SJSA1 (cell line): Measurements from ENCODE around the gene VDR. TPM values are rescaled to one million over a fixed set of nuclear protein-coding genes. Genes with fewer than 3 reads are reported as not detected.

Experiments
- DNase-seq, 2 experiments: peaks; one replicate each; pipeline ENCODE4 v3.0.0-alpha.2; 2015 to 2020; ENCODE audit warnings: low spot score in 2 of 2, low read depth in 1 of 2
- H3K27ac ChIP-seq: fragments of 250-450 bp; sonication (Bioruptor Pico); 2 replicates; pipeline ENCODE4 v1.5.1; 2020; ENCODE audit warnings: mild to moderate bottlenecking, moderate library complexity
- H3K27me3 ChIP-seq: fragments of 250-450 bp; sonication (Bioruptor Pico); replicated peaks from 2 replicates; pipeline ENCODE4 v1.5.1; 2020; ENCODE audit warnings: mild to moderate bottlenecking, moderate library complexity
- H3K36me3 ChIP-seq: fragments of 250-450 bp; sonication (Bioruptor Pico); 2 replicates; pipeline ENCODE4 v1.5.1; 2020; ENCODE audit warnings: mild to moderate bottlenecking
- H3K4me1 ChIP-seq: fragments of 250-450 bp; sonication (Bioruptor Pico); replicated peaks from 2 replicates; pipeline ENCODE4 v1.6.1; 2021; ENCODE audit warnings: mild to moderate bottlenecking
- H3K4me3 ChIP-seq: fragments of 250-450 bp; sonication (Bioruptor Pico); 2 replicates; pipeline ENCODE4 v1.5.1; 2020; ENCODE audit warnings: mild to moderate bottlenecking
- H3K9me3 ChIP-seq: fragments of 250-450 bp; sonication (Bioruptor Pico); replicated peaks from 2 replicates; pipeline ENCODE4 v1.5.1; 2020; ENCODE audit warnings: mild to moderate bottlenecking
- total RNA-seq: library from RNA; depleted of rRNA; stranded (reverse); fragments of >200 nt; shearing (Covaris generic); gene quantifications from 2 replicates; pipeline ENCODE4 v1.2.3, GENCODE V29; 2014

VDR gene
- total RNA-seq, 1 experiment from 2014 or later, result 1.4 TPM

DNA sequence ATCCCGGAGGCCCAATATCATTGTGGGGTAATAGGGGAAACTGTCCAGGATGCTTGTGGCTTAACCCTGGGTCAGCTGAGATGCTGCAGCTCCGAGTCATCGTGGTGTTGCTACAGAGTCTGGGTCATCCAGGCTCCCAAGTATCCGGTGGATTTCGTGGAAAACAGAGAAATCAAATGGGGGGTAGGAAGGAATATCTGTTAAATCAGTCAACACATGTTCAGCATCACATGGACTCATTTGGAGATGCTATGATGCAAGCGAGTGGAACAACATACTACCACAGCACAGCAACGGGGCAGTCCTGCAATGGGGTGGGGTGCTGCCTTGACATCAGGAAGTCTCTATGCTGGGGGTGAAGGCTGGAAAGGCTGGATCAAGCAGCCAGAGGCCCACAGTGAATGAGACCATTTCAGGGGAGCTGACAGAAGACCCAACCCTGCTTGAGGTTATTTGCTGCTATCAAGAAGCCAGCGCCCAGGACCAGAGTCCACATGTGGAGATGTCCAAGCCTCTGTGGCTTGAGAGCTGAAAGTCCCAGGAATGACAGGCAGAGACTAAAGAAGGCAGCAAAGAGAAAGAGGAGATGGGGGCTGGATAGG is 22.9 kb downstream of the VDR start:
- Histone ChIP-seq H3K4me3 (no peak overlapping the region), H3K36me3 (no peaks in the 10 kb centered on the region), H3K27ac (no peak overlapping the region), H3K4me1 (peaks cover 5% of the 10 kb centered on the region), H3K9me3 (no peaks in the 10 kb centered on the region), H3K27me3 (no peaks in the 10 kb centered on the region)
- peak in 1 of 2 experiments; percentile 5 for DNase-seq

DNA sequence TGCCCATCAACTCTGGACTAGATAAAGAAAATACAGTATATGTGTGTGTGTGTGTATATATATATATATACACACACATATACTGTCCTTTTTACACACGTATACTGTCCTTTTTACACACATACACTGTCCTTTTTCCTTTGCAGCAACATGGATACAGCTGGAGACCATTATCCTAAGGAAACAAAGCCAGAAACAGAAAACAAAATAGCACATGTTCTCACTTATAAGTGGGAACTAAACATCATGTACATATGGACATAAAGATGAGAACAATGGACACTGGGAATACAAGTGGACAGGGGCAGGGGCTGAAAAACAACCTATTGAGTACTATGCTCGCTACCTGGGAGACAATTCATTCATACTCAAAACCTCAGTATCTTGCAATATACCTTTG is 23.7 kb downstream of the VDR start:
- no peak for DNase-seq
- no peaks in the 10 kb centered on the region for H3K9me3 ChIP-seq
- no peak overlapping the region for H3K27ac ChIP-seq
- H3K4me3 ChIP-seq, result no peak overlapping the region
- H3K36me3 ChIP-seq, result no peaks in the 10 kb centered on the region
- peaks cover 5% of the 10 kb centered on the region for H3K4me1 ChIP-seq
- no peaks in the 10 kb centered on the region for H3K27me3 ChIP-seq

DNA sequence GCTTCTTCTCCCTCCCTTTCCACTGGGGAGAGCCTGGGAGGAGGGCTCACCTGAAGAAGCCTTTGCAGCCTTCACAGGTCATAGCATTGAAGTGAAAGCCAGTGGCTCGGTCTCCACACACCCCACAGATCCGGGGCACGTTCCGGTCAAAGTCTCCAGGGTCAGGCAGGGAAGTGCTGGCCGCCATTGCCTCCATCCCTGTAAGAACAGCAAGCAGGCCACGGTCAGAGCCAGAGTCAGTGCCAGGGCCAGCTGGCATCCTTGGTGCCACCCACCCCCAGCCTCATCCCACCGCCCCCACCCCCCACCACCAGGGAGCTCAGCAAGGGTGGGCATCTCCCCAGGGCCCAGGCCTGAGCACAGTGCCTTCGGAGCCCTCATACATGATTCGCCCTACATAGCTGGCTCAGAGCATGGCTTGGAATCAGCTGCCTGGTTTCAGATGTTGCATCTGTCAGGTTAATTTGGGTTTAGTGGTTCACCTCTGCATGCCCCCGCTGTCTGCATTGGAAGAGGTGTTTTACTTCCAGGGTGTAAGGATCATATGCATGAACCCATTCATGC is 25.8 kb downstream of the VDR start:
- H3K4me3 ChIP-seq, result no peak overlapping the region
- H3K9me3 ChIP-seq, result no peaks in the 10 kb centered on the region
- no peaks in the 10 kb centered on the region for H3K36me3 ChIP-seq
- DNase-seq, result no peak
- peaks cover 5% of the 10 kb centered on the region for H3K4me1 ChIP-seq
- H3K27ac ChIP-seq, result no peak overlapping the region
- no peaks in the 10 kb centered on the region; the same call in 1 of the 2 replicates for H3K27me3 ChIP-seq

DNA sequence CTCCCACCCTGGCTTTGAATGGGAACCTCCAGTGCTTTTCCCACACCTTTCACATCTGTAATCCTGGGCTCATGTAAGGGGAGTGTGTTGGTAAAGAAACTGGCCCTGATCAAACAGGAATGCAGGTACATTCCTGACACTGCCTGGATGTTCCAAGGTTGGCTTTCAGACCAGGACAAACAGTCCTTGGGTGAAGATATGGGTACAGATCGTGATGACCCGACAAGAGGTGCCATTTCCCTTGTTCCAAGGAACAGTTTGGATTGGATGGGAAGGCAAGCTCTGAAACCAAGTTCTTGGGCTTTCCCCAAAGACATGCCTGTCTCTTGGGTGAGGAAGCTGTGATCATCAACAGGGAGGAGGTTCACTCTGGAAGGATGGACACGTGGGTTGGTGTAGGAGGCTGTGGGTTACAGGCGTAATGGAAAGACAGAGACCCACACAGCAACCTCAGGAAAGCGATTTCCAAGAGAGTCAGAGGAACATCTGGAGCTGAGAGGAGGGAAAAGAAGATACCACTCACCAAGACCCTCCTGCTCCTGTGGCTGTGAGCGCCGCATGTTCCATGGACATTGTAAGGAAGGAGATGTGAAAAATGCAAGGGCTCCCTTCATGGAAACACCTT is 26.4 kb downstream of the VDR start:
- no peak for DNase-seq
- Histone ChIP-seq H3K27ac (no peak overlapping the region), H3K4me1 (peaks cover 5% of the 10 kb centered on the region), H3K4me3 (no peak overlapping the region), H3K36me3 (no peaks in the 10 kb centered on the region), H3K27me3 (no peaks in the 10 kb centered on the region; the same call in 1 of the 2 replicates), H3K9me3 (no peaks in the 10 kb centered on the region)

DNA sequence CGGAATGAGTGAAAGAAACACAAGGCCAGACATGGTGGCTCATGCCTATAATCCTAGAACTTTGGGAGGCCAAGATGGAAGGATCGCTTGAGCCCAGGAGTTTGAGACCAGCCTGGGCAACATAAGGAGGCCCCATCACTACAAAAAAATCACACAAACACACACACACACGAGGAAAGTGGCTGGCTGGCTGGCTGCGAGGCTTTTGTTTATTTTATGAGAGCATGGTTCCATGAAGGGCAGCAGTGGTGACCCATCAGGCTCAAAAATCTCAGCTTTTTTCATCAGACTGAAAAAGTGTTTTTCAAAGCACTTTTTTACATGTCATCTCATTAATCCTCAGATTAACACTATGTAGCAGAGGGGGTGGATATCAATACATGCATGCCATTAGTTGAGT is 27.7 kb downstream of the VDR start:
- Histone ChIP-seq H3K4me3 (no peak overlapping the region), H3K36me3 (no peaks in the 10 kb centered on the region), H3K27me3 (no peaks in the 10 kb centered on the region; the same call in 1 of the 2 replicates), H3K27ac (no peak overlapping the region), H3K9me3 (no peaks in the 10 kb centered on the region), H3K4me1 (peaks cover 4% of the 10 kb centered on the region)
- DNase-seq, result no peak

DNA sequence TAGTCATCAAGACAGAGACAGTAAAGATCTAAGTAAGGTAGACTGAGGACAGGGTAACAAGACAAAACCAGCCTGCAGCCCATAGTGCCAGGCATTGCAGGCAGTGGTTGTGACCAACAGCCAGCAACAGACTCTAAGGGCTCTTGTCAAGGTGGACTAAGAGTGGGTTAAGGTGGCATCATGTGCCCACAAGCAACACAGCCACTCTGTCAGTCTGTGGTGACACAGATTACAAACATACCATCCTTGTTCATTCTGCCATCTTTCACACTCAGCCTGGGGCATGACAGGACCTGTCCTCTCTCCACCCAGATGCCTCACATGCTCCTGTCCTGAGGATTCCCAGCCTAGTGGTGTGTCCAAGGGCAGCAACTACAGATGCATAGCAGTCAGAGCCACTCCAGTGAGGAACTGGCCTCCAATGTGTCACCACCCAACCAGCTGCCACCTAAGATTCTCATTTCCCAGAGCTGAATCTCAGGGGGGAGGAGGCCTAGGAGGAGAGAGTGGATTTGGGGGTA is 28.3 kb downstream of the VDR start:
- DNase-seq, result no peak
- H3K36me3 ChIP-seq, result no peaks in the 10 kb centered on the region

DNA sequence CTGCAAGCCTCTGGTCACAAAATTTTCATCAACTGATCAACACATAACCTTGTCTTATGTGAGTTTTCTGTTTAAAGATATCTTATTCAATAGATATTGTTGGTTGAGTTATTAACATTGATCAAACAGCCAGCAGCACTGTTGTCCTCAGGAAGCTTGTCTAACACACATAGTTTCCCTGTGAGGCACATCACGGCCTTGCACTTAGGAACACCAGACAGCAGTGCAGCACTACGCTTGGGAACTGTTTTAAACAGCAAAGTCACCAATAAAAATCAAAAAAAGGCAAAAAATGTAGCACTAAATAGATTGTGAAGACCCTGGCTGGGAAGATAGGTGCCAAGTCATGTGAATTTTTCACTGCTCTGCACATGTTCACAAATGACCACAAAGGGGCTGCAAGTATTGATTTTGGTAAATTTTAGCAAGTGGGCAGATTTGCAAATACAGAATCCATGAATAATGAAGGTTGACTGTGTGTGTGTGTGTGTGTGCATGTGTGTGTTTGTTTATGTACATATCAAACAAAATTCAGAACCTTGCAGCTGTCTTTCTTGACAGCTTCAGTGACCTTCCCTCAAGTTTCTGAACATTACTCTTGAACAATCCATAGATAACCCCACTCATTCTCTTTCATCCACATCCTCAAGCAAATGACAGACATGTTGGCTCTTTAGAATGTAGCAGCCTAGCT is 28.9 kb downstream of the VDR start:
- DNase-seq, result no peak
- Histone ChIP-seq H3K4me3 (no peak overlapping the region), H3K27ac (no peak overlapping the region), H3K27me3 (no peaks in the 10 kb centered on the region; the same call in 1 of the 2 replicates), H3K36me3 (no peaks in the 10 kb centered on the region), H3K4me1 (no peaks in the 10 kb centered on the region), H3K9me3 (no peaks in the 10 kb centered on the region)

More for the DNA sequence above, 28.3 kb downstream of the VDR start:
- Histone ChIP-seq H3K4me3 (no peak overlapping the region), H3K27ac (no peak overlapping the region), H3K4me1 (no peaks in the 10 kb centered on the region), H3K27me3 (no peaks in the 10 kb centered on the region; the same call in 1 of the 2 replicates), H3K9me3 (no peaks in the 10 kb centered on the region)

DNA sequence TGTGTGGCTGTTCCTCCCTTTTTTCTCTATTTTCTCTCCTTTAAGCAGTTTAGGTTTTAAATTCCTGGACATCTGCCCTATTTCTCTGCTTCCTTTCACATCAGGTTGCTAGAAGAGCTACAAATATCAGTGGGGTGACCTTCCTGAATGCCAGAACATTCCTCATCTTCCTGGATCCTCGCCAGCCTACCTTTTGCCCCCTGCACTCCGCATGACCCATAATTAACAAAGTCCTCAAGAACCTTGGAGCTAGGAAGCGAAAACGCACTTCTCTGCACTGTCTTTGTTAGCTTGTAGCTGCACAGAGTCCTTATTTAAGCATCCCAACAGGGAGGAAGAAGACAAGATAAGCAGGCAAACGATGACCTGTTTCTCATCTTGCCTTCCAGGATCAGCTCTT is 30.5 kb downstream of the VDR start:
- Histone ChIP-seq H3K9me3 (no peaks in the 10 kb centered on the region), H3K27me3 (no peaks in the 10 kb centered on the region; the same call in 1 of the 2 replicates), H3K36me3 (no peaks in the 10 kb centered on the region), H3K4me3 (no peak overlapping the region), H3K4me1 (no peaks in the 10 kb centered on the region), H3K27ac (no peak overlapping the region)
- DNase-seq, result no peak

DNA sequence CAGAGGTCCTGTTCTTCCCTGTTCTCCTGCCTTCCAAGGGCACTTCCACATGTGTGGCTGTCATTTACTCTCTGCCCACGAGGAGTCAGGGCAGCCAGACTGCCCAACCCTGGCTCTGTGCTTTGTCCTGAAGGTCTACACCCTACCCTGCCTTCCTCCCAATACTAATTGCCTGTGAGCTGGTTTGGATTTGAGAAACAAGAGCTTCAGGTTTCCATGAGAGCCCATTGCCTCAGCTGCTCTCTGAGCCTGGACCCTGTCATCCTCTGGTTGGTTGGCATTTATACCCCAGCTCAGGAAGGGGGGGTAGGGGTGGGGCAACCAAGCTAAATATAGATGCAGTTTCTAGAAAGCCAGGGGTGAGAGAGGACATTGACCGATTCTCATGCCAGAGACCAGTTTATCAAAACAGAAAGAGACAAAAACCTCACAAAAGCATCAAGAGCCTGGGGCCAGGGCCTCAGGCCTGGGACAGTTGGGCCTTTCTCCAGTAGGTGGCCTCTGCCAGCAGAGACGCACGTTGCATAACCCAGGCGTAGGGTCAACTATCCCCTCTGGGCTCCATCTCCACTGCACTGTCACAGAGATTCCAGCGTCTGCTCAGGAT is 34.5 kb downstream of the VDR start:
- no peaks in the 10 kb centered on the region; the same call in 1 of the 2 replicates for H3K27me3 ChIP-seq
- H3K36me3 ChIP-seq, result no peaks in the 10 kb centered on the region
- no peak overlapping the region for H3K27ac ChIP-seq
- peaks cover 6% of the 10 kb centered on the region for H3K4me1 ChIP-seq
- no peak overlapping the region for H3K4me3 ChIP-seq
- DNase-seq, result peak in 1 of 2 experiments; percentile 22
- H3K9me3 ChIP-seq, result no peaks in the 10 kb centered on the region

DNA sequence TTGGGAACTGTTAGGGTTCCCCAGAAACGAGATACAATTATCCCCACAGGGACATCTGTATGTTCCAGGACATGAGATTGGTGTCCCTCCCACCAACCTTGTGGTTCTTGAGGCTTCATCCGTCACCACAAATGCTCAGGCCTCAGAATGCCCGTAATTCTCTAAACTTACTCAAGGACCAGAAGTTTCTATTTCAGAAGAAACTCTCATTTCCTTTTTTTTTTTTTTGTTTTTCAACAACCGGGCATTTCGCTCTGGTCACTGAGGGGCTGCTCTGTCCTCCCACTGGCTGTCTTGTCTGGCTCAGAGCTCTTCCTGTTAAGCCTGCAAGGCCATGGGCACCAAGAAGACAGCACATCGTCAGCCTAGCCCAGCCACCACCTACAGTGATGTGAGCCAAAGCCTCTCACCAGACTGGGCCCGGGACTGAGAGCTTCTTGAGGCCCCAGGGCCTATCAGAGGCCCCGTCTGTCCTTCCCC is 36.2 kb downstream of the VDR start:
- Histone ChIP-seq H3K27me3 (no peaks in the 10 kb centered on the region), H3K27ac (no peak overlapping the region), H3K4me3 (no peak overlapping the region), H3K9me3 (no peaks in the 10 kb centered on the region), H3K36me3 (no peaks in the 10 kb centered on the region), H3K4me1 (peaks cover 6% of the 10 kb centered on the region)
- no peak for DNase-seq

DNA sequence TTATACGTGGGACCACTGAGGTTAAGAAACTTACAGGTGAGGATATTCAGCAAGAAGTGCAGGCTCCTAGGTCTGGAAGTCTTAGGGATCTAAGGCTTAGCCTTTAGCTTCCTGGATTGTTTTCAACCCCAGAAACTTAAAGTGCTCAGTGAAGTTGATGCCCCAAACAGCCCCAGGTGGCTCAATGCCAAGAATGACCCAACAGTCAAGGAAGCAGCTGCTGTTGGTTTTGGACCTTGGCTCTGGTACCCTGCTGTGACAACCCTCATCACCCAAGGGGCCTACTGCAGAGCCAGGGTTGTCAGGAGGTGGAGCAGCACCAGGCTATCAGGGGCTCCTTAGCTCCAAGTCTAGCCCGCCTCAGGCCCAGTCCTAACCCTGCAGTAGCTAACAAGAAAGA is 36.8 kb downstream of the VDR start:
- H3K9me3 ChIP-seq, result no peaks in the 10 kb centered on the region
- no peak overlapping the region for H3K4me3 ChIP-seq
- no peaks in the 10 kb centered on the region for H3K27me3 ChIP-seq
- H3K27ac ChIP-seq, result no peak overlapping the region
- peaks cover 6% of the 10 kb centered on the region for H3K4me1 ChIP-seq
- DNase-seq, result no peak
- H3K36me3 ChIP-seq, result no peaks in the 10 kb centered on the region

DNA sequence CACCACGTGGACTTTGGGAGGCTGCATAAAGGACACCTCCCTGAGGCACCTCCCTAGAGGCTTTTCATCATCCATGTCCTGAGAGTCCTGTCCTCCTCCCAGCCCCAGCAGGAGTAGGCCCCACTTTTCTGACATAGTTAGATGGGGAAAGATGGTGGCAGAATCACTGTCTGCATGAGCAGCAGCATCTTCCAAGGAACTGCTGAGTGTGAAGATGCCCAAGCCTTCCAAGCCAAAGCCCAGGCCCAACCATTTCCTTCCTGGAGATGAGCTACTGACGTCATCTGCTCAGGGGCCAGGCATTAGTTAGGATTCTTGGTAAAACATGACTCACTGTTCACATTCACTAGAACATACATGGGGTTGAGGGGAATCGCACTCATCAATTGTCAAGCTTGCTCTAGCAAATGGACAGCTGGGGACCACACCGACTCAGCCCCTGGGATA is 37.3 kb downstream of the VDR start:
- DNase-seq, result peak in 1 of 2 experiments; percentile 9
- no peaks in the 10 kb centered on the region for H3K27me3 ChIP-seq
- no peak overlapping the region for H3K27ac ChIP-seq
- no peak overlapping the region for H3K4me3 ChIP-seq
- peaks cover 6% of the 10 kb centered on the region for H3K4me1 ChIP-seq
- H3K9me3 ChIP-seq, result no peaks in the 10 kb centered on the region
- H3K36me3 ChIP-seq, result no peaks in the 10 kb centered on the region

DNA sequence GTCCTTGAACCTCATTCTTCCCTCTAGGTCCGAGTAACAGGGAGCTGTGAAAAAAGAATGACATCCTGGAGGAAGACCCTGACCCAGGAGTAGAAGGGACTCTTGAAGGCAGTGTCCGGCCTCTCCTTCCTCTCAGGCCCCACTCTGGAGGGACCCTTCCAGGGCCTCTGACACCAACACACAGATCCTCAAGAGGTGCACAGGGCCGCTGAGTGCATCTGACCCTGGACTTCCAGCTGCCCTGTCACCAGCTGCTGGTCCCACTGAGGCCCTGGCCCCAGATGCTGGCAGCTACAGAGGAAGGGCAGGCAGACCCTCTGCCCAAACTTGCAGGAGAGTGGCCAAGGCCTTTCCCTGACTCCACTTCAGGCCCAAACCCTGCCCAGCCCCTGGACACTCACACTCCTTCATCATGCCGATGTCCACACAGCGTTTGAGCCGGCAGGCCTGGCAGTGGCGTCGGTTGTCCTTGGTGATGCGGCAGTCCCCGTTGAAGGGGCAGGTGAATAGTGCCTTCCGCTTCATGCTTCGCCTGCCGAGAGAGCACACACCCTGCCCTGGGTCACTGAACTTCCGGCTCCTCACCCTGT is 40.1 kb downstream of the VDR start:
- Histone ChIP-seq H3K9me3 (no peaks in the 10 kb centered on the region), H3K27ac (no peak overlapping the region), H3K27me3 (no peaks in the 10 kb centered on the region), H3K4me3 (no peak overlapping the region), H3K36me3 (no peaks in the 10 kb centered on the region), H3K4me1 (peaks cover 6% of the 10 kb centered on the region)
- no peak for DNase-seq
